ENCODE measurements around the gene LINS1. TPM values are rescaled to one million over a fixed set of nuclear protein-coding genes. Genes with fewer than 3 reads are reported as not detected.

The LINS1 gene
- total RNA-seq, 2 experiments from 2014 or later, result 38.9 to 39.6 TPM

DNA sequence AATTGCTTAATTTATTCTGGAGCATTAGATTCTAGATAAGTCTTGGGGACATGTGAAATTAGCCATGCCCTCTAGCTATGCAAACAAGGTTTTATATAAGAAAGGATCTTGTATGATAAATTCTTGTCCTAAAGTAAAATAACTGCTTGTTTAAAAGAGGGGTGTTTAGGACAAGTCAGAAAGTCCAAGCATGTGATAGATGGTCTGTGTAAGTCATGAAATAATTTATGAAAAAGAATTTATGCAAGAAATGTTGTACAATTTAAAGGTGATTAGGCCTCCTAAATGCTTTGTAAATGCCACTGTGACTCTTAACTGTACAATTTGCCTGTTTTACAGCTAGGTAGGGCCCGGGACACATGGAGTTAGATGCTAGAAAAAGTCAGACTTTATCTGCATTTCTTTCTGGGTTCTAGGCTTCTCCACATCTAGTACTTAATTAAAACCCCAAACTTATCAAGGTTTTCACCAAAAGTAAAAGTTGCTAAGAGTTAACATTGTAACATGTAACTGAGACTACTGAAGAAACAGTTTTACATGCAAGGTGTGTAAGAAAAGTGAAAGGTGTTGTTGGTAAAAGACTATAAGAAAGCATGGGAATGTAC is 13.2 kb downstream of the LINS1 start:
- Mint-ChIP-seq H3K36me3 (ENCODE audit: low read depth) (peaks cover 82% of the 10 kb centered on the region), H3K9me3 (peaks cover 3% of the 10 kb centered on the region)
- POLR2A ChIA-PET, result interaction anchor here (1.5 kb wide), 1 partner anchor 7 kb away, joined by 3 read pairs; no protein-coding TSS in a partner anchor

DNA sequence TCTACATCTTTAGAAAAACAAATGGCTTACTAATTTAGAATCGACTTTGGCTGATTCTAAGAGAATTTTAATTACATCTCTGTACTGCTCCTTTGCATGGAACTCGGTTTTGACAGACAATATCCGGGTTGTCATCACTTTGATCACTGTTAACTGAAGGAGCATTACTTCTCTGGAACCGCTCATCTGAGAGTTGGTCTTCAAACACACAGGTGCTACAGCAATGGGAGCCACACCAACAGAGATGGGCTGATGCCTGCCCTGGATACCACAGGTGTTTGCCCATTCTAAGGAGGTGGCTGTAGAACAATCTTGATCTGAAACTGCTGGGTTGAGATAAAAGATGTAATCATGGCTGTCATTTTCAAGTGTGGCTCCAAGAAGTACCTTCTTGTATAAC is 21.6 kb downstream of the LINS1 start:
- Histone ChIP-seq H3K4me3 (ENCODE audit: low read length) (no peak overlapping the region), H3K9me3 (ENCODE audit: control insufficient read depth in 1 of 2, insufficient read depth in 1 of 2, low read length in 2 of 2) (no peaks in the 10 kb centered on the region), H3K27me3 (ENCODE audit: control insufficient read depth in 1 of 2, insufficient read depth in 2 of 2, low read length in 2 of 2) (no peaks in the 10 kb centered on the region), H3K36me3 (ENCODE audit: insufficient read depth, low read length) (peaks cover 6% of the 10 kb centered on the region), H3K27ac (ENCODE audit: low read depth in 1 of 2, low read length in 2 of 2) (peak overlapping the region; percentile 0 to 69), H3K4me1 (ENCODE audit: insufficient read depth, low read length) (peaks cover 3% of the 10 kb centered on the region)
- no peak overlapping the region for H3K4me3 Mint-ChIP-seq
- TF ChIP-seq CTCF (IDR thresholded peaks at IDR 0.05), result no peak
- POLR2A ChIA-PET, result no interaction called here
- H3K27ac Mint-ChIP-seq, result peak overlapping the region; percentile 83
- ATAC-seq (ENCODE audit: poor library complexity), result peak; percentile 71
- peak in 3 of 14 experiments; percentile 36 to 47 (median 40) for DNase-seq
- CTCF ChIA-PET, result interaction anchor here (1.0 kb wide), 1 partner anchor 9 kb away, joined by 3 read pairs; no protein-coding TSS in a partner anchor
- intact Hi-C loops (cut with DNase I, micrococcal nuclease), result no loop called here
- H3K36me3 Mint-ChIP-seq (ENCODE audit: low read depth), result peaks cover 80% of the 10 kb centered on the region
- peaks cover 71% of the 10 kb centered on the region for H3K4me1 Mint-ChIP-seq (ENCODE audit: low read depth)
- H3K9me3 Mint-ChIP-seq, result peaks cover 7% of the 10 kb centered on the region
- H3K27me3 Mint-ChIP-seq, result no peaks in the 10 kb centered on the region

More for the DNA sequence above, 13.2 kb downstream of the LINS1 start:
- H3K4me1 Mint-ChIP-seq (ENCODE audit: low read depth), result peaks cover 73% of the 10 kb centered on the region
- peaks cover 9% of the 10 kb centered on the region for H3K36me3 ChIP-seq (ENCODE audit: insufficient read depth, low read length)
- no peaks in the 10 kb centered on the region for H3K27me3 Mint-ChIP-seq
- H3K4me3 Mint-ChIP-seq, result no peak overlapping the region
- DNase-seq (no peak), ATAC-seq (ENCODE audit: poor library complexity) (no peak)
- peaks cover 0 to 16% of the 10 kb centered on the region in 2 experiments for H3K9me3 ChIP-seq (ENCODE audit: control insufficient read depth in 1 of 2, insufficient read depth in 1 of 2, low read length in 2 of 2)
- no peak overlapping the region for H3K27ac Mint-ChIP-seq
- no peak overlapping the region for H3K27ac ChIP-seq (ENCODE audit: low read depth in 1 of 2, low read length in 2 of 2)
- peaks cover 16% of the 10 kb centered on the region for H3K4me1 ChIP-seq (ENCODE audit: insufficient read depth, low read length)
- no peak overlapping the region for H3K4me3 ChIP-seq (ENCODE audit: low read length)
- H3K27me3 ChIP-seq (ENCODE audit: control insufficient read depth in 1 of 2, insufficient read depth in 2 of 2, low read length in 2 of 2), result no peaks in the 10 kb centered on the region
- intact Hi-C loops (cut with DNase I, micrococcal nuclease), result no loop called here
- CTCF ChIA-PET, result interaction anchor here (1.6 kb wide), 1 partner anchor 239 kb away, joined by 4 read pairs; no protein-coding TSS in a partner anchor
- no peak for TF ChIP-seq CTCF (IDR thresholded peaks at IDR 0.05)

DNA sequence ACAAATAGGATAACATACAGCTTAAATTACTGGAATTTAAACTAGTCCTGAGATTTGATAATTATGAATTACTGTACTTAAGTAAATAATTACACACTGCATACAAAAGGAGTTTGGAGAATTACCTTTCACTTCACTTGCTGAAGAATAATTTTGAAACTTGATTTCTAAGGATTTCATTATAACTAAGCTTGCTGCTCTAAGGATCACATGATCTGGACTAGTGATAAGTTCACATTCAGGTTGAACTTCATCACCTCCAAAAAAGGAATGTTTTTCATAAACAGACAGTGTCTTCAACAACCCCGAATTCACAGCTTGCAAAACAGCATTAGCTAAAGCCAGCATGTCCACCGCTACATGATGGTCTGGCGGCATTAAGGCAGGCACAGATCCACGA is 28.5 kb downstream of the LINS1 start:
- no peak for TF ChIP-seq CTCF (IDR thresholded peaks at IDR 0.05)
- H3K27ac ChIP-seq (ENCODE audit: low read depth in 1 of 2, low read length in 2 of 2), result no peak overlapping the region
- H3K36me3 ChIP-seq (ENCODE audit: insufficient read depth, low read length), result peaks cover 42% of the 10 kb centered on the region
- peak overlapping the region; percentile 71 for H3K27ac Mint-ChIP-seq
- H3K4me3 ChIP-seq (ENCODE audit: low read length), result no peak overlapping the region
- POLR2A ChIA-PET, result interaction anchor here (1.4 to 4.1 kb wide), 4 partner anchors 23 to 232 kb away, joined by 3 to 44 read pairs (median 19); partner anchors contain the start of genes ADAMTS17, ASB7 and LINS1
- H3K27me3 ChIP-seq (ENCODE audit: control insufficient read depth in 1 of 2, insufficient read depth in 2 of 2, low read length in 2 of 2), result no peaks in the 10 kb centered on the region
- H3K36me3 Mint-ChIP-seq (ENCODE audit: low read depth), result peaks cover 86% of the 10 kb centered on the region
- CTCF ChIA-PET, result interaction anchor here (1.9 to 3.4 kb wide), 4 partner anchors 19 to 231 kb away, joined by 7 to 19 read pairs (median 9); no protein-coding TSS in a partner anchor
- no peak overlapping the region for H3K4me3 Mint-ChIP-seq
- DNase-seq, result no peak
- H3K27me3 Mint-ChIP-seq, result no peaks in the 10 kb centered on the region
- intact Hi-C loops (cut with DNase I, micrococcal nuclease), result loop anchor here (2.0 to 5.0 kb wide), 3 partner anchors 29 to 646 kb away; partner anchors contain the start of genes ASB7 (in 2 of the 2) and LINS1 (in 2 of the 2)
- H3K9me3 ChIP-seq (ENCODE audit: control insufficient read depth in 1 of 2, insufficient read depth in 1 of 2, low read length in 2 of 2), result no peaks in the 10 kb centered on the region
- ATAC-seq (ENCODE audit: poor library complexity), result no peak
- peaks cover 62% of the 10 kb centered on the region for H3K4me1 Mint-ChIP-seq (ENCODE audit: low read depth)
- no peaks in the 10 kb centered on the region for H3K9me3 Mint-ChIP-seq
- H3K4me1 ChIP-seq (ENCODE audit: insufficient read depth, low read length), result peaks cover 19% of the 10 kb centered on the region
